Effector CD8-positive, alpha-beta T cell (primary cell): ENCODE data around the gene CCDC192.
"Not testable (repeated sequence)": the region's sequence is repeated elsewhere in the genome, so short reads cannot be mapped to it uniquely, and the experiment has no call there.

ENCODE experiments used
- DNase-seq: peaks from one replicate; lab custom pipeline; 2025; lab: John Stamatoyannopoulos, UW
- total RNA-seq, 4 experiments: gene quantifications; one replicate each; lab custom pipeline; 2026; lab: John Stamatoyannopoulos, UW

Gene CCDC192
- total RNA-seq = 0 to 0.09 (median 0) reads per million in 4 experiments

GRCh38 chr5:127702926-127703561 is at the start of gene CCDC192:
Gene CCDC192 (plus strand): TSS chr5:127703391. CDS start chr5:127703446, 55 bp downstream.
- DNase-seq = no peak

DNA sequence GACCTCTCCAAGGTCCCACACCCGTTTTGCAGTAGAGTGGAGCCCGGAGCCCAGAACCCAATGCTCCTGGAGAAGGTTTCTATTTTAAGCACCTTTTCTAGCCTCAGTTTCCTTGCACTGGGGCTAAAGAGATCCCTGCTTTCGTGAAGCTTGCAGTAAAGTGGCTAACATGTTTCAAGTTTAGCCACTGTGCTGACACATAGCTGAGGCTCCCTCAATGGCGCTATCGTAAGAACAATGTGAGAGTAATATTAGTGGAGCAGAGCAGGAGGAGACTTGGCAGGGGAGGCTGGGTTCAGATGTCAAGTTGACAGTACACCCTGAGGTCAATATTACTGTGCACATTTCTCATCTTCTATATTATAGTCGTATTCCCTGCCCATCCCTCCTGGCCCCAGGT is 46.4 kb upstream of the CCDC192 start:
- no peak for DNase-seq

DNA sequence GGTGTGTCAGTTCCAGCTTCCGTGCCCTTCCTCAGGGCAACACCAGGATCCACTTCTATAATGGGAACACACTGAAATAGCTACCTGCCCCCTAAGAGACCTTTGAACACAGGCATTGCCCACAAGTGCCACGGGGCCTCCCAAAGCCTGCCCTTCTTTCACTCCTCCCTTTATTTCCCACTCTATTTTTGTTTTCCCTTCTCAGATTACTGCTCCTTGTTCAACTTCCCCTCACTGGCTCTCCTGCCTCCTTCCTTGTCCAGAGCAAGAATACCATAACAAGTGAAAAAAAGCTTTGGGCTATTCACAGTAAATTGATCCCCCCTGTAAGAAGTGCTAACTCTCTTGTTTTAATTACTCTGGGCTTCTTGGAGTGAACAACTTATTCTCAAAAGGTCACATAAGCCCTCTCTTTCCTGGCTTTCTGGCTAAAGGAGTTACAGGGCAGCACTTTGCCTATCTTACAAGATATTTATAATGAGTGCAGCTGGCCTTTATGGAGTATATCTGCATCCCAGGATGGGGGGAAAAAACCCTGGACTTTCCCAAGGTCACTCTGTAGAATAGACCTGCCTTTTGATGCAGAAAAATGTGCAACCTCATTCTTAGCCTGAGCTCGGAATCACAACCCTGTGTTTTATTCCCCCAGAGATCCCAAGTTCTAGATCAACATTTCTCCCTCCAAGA is 43.0 kb upstream of the CCDC192 start:
- no peak for DNase-seq

GRCh38 chr5:127664093-127664492 is 39.1 kb upstream of the CCDC192 start:
- DNase-seq = no peak

- DNase-seq = no peak
Measured at GRCh38 chr5:127665641-127666040, 37.5 kb upstream of the CCDC192 start.

- no peak for DNase-seq
Measured at GRCh38 chr5:127666043-127666716, 37.0 kb upstream of the CCDC192 start.

GRCh38 chr5:127667926-127668325 is 35.3 kb upstream of the CCDC192 start:
- DNase-seq = no peak

DNA sequence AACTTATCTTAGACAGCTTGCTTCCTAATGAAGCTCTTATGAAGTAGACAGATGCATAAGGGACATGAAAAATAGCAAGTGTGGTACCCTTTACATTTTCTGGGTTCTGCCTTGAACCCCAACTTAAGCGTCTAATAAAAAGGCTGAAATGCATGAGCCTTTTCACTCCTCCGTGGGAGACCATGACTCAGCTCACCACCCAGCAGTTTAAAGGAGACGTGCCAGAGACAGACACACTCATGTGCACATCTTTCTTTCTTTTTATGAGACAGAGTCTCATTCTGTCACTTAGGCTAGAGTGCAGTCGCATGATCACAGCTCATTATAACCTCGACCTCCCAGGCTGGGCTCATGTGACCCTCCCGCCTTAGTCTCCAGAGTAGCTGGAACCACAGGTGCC is 32.0 kb upstream of the CCDC192 start:
- no peak for DNase-seq

GRCh38 chr5:127673117-127673800 is 29.9 kb upstream of the CCDC192 start:
- DNase-seq = no peak

GRCh38 chr5:127676951-127677350 is 26.2 kb upstream of the CCDC192 start:
- DNase-seq = not testable (repeated sequence)

DNA sequence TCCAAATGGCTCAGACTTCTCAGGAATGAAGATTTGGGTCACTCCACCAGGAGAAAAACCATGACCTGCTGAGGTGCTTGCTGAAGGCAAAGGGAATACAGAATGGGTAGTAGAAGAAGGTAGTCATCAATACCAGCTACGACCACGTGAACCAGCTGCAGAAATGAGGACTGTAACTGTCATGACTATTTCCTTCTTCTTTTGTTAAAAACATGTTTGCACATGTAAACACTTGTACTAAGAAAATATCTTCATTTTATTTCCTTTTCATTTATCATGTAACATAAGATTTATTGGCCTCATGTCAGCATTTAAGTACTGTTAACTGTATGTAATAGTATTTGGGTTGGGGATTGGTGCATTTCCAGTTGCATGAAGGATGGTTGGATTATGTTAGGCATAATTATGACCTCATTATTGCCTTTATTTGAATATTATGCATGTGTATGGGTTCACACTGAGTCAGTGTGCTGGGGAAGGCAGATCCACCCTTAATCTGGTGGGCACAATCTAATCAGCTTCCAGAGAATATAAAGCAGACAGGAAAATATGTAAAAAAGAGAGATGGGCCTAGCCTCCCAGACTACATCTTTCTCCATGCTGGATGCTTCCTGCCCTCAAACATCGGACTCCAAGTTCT is 23.4 kb upstream of the CCDC192 start:
- DNase-seq = not testable (repeated sequence)

- DNase-seq = no peak
Measured at GRCh38 chr5:127680595-127680994, 22.6 kb upstream of the CCDC192 start.

- no peak for DNase-seq
Measured at GRCh38 chr5:127683008-127683407, 20.2 kb upstream of the CCDC192 start.

- no peak for DNase-seq
Measured at GRCh38 chr5:127684726-127685467, 18.3 kb upstream of the CCDC192 start.

DNA sequence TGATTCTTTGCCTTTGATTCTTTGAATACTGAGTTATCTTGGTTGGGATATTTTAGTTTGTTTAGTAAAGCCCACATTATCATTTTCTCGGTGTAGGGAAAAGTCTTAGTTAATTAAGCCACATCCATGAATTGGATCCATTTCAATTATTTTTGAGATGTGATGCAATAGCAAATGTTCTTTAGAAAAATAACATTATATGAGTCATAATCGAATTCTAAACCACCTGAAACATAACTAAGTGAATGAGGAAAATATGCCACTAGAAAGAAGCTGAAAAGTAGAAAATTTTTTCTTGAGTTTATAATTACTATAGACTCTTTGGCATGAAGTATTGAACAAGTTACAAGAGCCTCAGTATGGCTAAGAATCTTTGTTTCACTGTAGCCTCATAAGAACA is 17.5 kb upstream of the CCDC192 start:
- no peak for DNase-seq

DNA sequence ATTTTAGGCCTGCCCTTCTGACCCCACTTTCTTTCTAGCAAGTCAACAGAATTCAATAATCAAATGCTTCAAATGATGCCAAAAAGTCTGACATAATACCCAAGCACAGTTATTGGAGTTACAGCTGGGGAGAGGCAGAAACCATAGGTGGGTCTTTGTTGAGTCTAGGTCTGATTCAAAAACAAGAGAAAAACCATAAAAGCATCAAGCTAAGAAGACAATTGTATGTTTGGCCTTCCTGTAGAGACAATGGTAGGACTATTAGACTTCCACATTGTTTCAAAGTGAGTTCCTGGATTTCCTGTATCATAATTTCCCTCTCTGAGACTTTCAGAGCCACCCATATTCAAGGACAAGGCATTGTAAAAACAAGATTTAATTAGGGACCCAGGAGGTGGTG is 16.8 kb upstream of the CCDC192 start:
- no peak for DNase-seq

DNA sequence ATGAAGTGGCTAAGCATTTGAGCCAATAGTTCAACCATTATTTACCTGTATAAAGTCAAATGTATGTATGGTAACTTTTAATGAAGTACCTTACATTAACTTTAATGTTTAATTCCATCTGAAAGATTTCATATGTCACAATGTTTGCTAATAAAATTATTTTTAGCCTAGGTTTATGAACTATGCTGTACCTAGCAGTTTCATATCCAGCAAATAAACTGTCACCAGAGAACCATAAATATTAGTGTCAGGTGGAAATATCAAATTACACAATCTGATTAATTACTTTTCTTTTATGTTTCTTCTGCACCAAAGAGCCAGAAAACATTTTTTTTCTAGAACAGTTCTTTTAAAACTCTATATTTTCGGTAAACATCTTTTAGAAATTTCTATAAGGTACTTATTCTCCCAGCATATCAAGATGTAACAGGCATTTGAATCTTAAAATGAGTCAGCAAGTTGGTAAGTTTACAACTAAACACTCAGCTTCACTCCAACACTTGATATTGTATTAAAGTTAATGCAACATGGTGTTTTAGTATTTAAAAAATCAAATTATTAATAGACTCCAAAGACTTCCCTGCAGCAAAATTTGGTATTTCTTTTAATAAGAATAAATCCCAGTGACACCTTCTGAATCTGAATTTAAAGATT is 8.5 kb upstream of the CCDC192 start:
- DNase-seq = no peak

DNA sequence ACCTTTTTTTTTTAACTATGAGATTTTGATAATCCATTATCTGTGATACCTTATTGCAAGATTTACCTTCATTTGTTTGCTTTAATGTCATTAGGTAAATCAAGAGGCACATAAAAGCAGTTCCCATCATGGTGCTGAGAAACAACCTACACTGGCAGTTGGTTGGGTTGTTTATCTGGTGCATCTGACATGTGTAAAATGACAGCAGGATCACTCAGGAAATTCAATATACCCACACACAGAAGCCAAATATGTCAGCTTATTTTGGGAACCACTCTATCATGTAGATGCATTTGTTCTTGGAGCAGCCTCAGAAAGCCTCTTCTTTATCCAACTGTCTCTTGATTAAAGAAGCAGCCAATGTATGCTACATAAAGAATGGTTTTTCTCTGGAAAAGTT is 7.8 kb upstream of the CCDC192 start:
- no peak for DNase-seq

GRCh38 chr5:127696683-127697082 is 6.5 kb upstream of the CCDC192 start:
- no peak for DNase-seq

DNA sequence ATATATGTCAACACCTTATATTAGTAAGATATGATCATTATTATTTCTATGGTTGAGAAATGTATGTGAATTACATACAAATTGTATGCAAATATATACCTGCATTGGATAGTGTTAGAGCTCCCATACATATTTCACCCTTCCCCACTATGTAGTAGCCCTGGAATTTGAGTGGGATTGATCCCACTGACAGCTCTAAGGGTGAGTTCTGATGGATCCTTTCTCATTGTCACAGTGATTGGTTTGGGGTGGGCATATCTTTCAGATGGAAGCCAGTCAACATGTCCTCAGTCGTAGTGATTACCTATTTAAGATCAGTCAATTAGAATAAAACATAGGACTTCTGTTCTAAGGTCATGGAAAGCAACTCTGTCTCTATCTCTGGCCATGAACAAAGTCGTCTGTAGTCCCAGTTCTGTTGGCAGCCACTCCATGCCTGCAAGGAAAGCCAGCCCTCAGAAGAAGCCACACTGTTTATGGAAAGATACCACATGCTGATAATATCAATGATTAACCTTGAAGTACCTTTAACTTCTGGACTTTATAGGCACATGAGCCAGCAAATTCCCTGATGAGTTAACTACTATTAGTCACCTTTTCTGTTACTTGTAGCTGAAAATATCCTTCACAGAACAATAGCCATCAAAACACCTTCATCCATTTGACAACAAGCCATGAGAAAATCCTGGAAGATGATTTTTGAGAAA is 5.1 kb upstream of the CCDC192 start:
- DNase-seq = no peak
